Neuronal stem cell (in vitro differentiated cells): Measurements from ENCODE around the gene TUBA3D.
"Not testable (repeated sequence)": the region's sequence is repeated elsewhere in the genome, so short reads cannot be mapped to it uniquely, and the experiment has no call there.

ENCODE experiments used
- DNase-seq: peaks from one replicate; pipeline ENCODE4 v3.0.0-alpha.2; 2013; ENCODE audit warnings: low spot score
- H2AFZ ChIP-seq: one replicate; pipeline ENCODE4 v1.6.1; 2013; ENCODE audit warnings: mild to moderate bottlenecking, low read length, inconsistent platforms
- H2AK5ac ChIP-seq: 2 replicates; pipeline ENCODE4 v1.6.1; 2013; ENCODE audit warnings: low read depth, mild to moderate bottlenecking, inconsistent platforms, low read length, moderate library complexity, mixed read lengths
- H2BK120ac ChIP-seq: 2 replicates; pipeline ENCODE4 v1.6.1; 2013; ENCODE audit warnings: low read depth, mild to moderate bottlenecking, inconsistent platforms, low read length, moderate library complexity, mixed read lengths
- H2BK12ac ChIP-seq: one replicate; pipeline ENCODE4 v1.6.1; 2013; ENCODE audit warnings: low read length, inconsistent platforms
- H2BK15ac ChIP-seq: 2 replicates; pipeline ENCODE4 v1.6.1; 2013; ENCODE audit warnings: mild to moderate bottlenecking, low read length, inconsistent platforms, mixed read lengths
- H2BK5ac ChIP-seq: one replicate; pipeline ENCODE4 v1.6.1; 2013; ENCODE audit warnings: inconsistent platforms, mild to moderate bottlenecking, low read length, moderate library complexity
- H3K14ac ChIP-seq: one replicate; pipeline ENCODE4 v1.6.1; 2013; ENCODE audit warnings: low read length, inconsistent platforms
- H3K18ac ChIP-seq: 2 replicates; pipeline ENCODE4 v1.6.1; 2013; ENCODE audit warnings: low read length, inconsistent platforms
- H3K23ac ChIP-seq: 2 replicates; pipeline ENCODE4 v1.6.1; 2013; ENCODE audit warnings: low read depth, mild to moderate bottlenecking, mixed read lengths, low read length, inconsistent platforms; ENCODE audit not compliant: poor library complexity
- H3K27ac ChIP-seq: replicated peaks from 3 replicates; pipeline ENCODE4 v1.5.1; 2013; ENCODE audit warnings: low read length, inconsistent platforms
- H3K27me3 ChIP-seq, 3 experiments: 2 replicates each; pipeline ENCODE4 v1.6.1; 2013; ENCODE audit warnings: low read length in 3 of 3, mild to moderate bottlenecking in 2 of 3, inconsistent platforms in 1 of 3, low read depth in 1 of 3, mixed read lengths in 1 of 3, moderate library complexity in 1 of 3; ENCODE audit not compliant: control insufficient read depth in 3 of 3, insufficient read depth in 3 of 3
- H3K36me3 ChIP-seq, 2 donors: replicated peaks in 1 of 2; 2 replicates each; pipeline ENCODE4 v1.6.1; 2013; ENCODE audit warnings: low read length in 2 of 2; ENCODE audit not compliant: control insufficient read depth in 2 of 2, insufficient read depth in 2 of 2
- H3K4ac ChIP-seq: 2 replicates; pipeline ENCODE4 v1.6.1; 2013; ENCODE audit warnings: inconsistent platforms, mild to moderate bottlenecking, low read length, moderate library complexity
- H3K4me1 ChIP-seq, 2 donors: 1 replicate in 1 of 2; 2 replicates in 1 of 2; pipeline ENCODE4 v1.6.1; 2013; ENCODE audit warnings: low read length in 2 of 2, low read depth in 1 of 2; ENCODE audit not compliant: control insufficient read depth in 2 of 2, insufficient read depth in 1 of 2
- H3K4me2 ChIP-seq: one replicate; pipeline ENCODE4 v1.6.1; 2013; ENCODE audit warnings: mild to moderate bottlenecking, low read length, inconsistent platforms; ENCODE audit not compliant: insufficient read depth, poor library complexity, severe bottlenecking
- H3K4me3 ChIP-seq, 2 donors: 2 replicates each; pipeline ENCODE4 v1.5.1; 2013; ENCODE audit warnings: low read length in 2 of 2, mild to moderate bottlenecking in 2 of 2, inconsistent platforms in 1 of 2, moderate library complexity in 1 of 2
- H3K79me1 ChIP-seq: one replicate; pipeline ENCODE4 v1.6.1; 2013; ENCODE audit warnings: low read depth, mild to moderate bottlenecking, inconsistent platforms, low read length, moderate library complexity
- H3K9ac ChIP-seq: one replicate; pipeline ENCODE4 v1.6.1; 2013; ENCODE audit warnings: mild to moderate bottlenecking, low read depth, low read length, inconsistent platforms; ENCODE audit not compliant: poor library complexity
- H3K9me3 ChIP-seq, 2 donors: replicated peaks in 1 of 2; 2 replicates each; pipeline versions ENCODE3 to v1.6.1; 2013; ENCODE audit warnings: low read length in 2 of 2, mild to moderate bottlenecking in 2 of 2, inconsistent platforms in 1 of 2, low read depth in 1 of 2, mixed read lengths in 1 of 2, moderate library complexity in 1 of 2; ENCODE audit not compliant: control insufficient read depth in 2 of 2, insufficient read depth in 1 of 2
- H4K8ac ChIP-seq: one replicate; pipeline ENCODE4 v1.6.1; 2013; ENCODE audit warnings: low read depth, mild to moderate bottlenecking, inconsistent platforms, low read length, moderate library complexity
- H4K91ac ChIP-seq: one replicate; pipeline ENCODE4 v1.6.1; 2013; ENCODE audit warnings: low read length, low read depth, mild to moderate bottlenecking, inconsistent platforms; ENCODE audit not compliant: poor library complexity
- WGBS, 2 donors: extraction: QIAGEN DNeasy Blood & Tissue Kit; methylation state at CpG; one replicate each; pipeline ENCODE4 v1.1.7; 2013; ENCODE audit warnings: missing lambda C conversion rate in 2 of 2, mixed read lengths in 1 of 2; ENCODE audit not compliant: insufficient read length in 2 of 2, insufficient replicate concordance in 1 of 2; ENCODE audit errors: extremely low coverage in 2 of 2; 5-methylcytosine and 5-hydroxymethylcytosine counted together

TUBA3D gene

GRCh38 chr2:131515235-131515634 lies 39.3 kb downstream of the TUBA3D start:
- not testable (repeated sequence) for H3K4ac ChIP-seq, H2BK12ac ChIP-seq, H4K91ac ChIP-seq, H2BK15ac ChIP-seq, H3K4me1 ChIP-seq, H3K18ac ChIP-seq, H3K4me3 ChIP-seq, H3K27ac ChIP-seq, H4K8ac ChIP-seq, H2BK5ac ChIP-seq, H3K79me1 ChIP-seq, H3K23ac ChIP-seq, H3K4me2 ChIP-seq, H2BK120ac ChIP-seq, H2AK5ac ChIP-seq, H2AFZ ChIP-seq, DNase-seq, H3K9me3 ChIP-seq, H3K14ac ChIP-seq, H3K27me3 ChIP-seq
- peaks cover 11 to 39% of the 10 kb centered on the region in 2 donors for H3K36me3 ChIP-seq
- H3K9ac ChIP-seq, result peak overlapping the region; percentile 4
- WGBS, 2 donors, result no CpG with 5 or more reads among the region's 14 CpGs

- Histone ChIP-seq H3K36me3 (peaks cover 11 to 43% of the 10 kb centered on the region in 2 donors), H3K27ac (no peak overlapping the region), H2BK12ac (no peak overlapping the region), H2AFZ (no peak overlapping the region), H3K9ac (no peak overlapping the region), H3K14ac (no peak overlapping the region), H3K27me3 (no peaks in the 10 kb centered on the region), H3K4me1 (no peaks in the 10 kb centered on the region), H3K9me3 (no peaks in the 10 kb centered on the region), H3K23ac (no peak overlapping the region), H3K79me1 (peaks cover 2% of the 10 kb centered on the region), H2BK15ac (no peak overlapping the region), H3K4me3 (no peak overlapping the region), H2BK5ac (no peak overlapping the region), H3K4me2 (no peak overlapping the region), H3K18ac (no peak overlapping the region), H3K4ac (no peak overlapping the region), H4K91ac (no peak overlapping the region), H2AK5ac (no peak overlapping the region), H4K8ac (no peak overlapping the region), H2BK120ac (no peak overlapping the region)
- no peak for DNase-seq
- WGBS, 2 donors, result no CpG with 5 or more reads among the region's 10 CpGs
Observed at GRCh38 chr2:131516011-131516410, 40.1 kb downstream of the TUBA3D start.

GRCh38 chr2:131516621-131517020 lies 40.7 kb downstream of the TUBA3D start:
- H2AK5ac ChIP-seq, H2AFZ ChIP-seq, H3K18ac ChIP-seq, H2BK15ac ChIP-seq, H3K14ac ChIP-seq, H3K4me3 ChIP-seq, H3K4me1 ChIP-seq, H3K9me3 ChIP-seq, DNase-seq, H3K9ac ChIP-seq, H4K91ac ChIP-seq, H2BK120ac ChIP-seq, H3K79me1 ChIP-seq, H4K8ac ChIP-seq, H2BK12ac ChIP-seq, H3K4ac ChIP-seq, H3K27me3 ChIP-seq, H3K23ac ChIP-seq, H3K4me2 ChIP-seq, H3K27ac ChIP-seq: not testable (repeated sequence)
- H2BK5ac ChIP-seq, result peak overlapping the region; percentile 24
- WGBS, 2 donors, result no CpG with 5 or more reads among the region's 11 CpGs
- H3K36me3 ChIP-seq, result peaks cover 12 to 44% of the 10 kb centered on the region in 2 donors

- Histone ChIP-seq H3K9me3 (no peaks in the 10 kb centered on the region), H3K9ac (no peak overlapping the region), H3K23ac (no peak overlapping the region), H4K91ac (no peak overlapping the region), H4K8ac (no peak overlapping the region), H3K36me3 (peaks cover 13 to 49% of the 10 kb centered on the region in 2 donors), H3K4me3 (no peak overlapping the region), H2BK5ac (peak overlapping the region; percentile 66), H3K4ac (no peak overlapping the region), H2AFZ (no peak overlapping the region), H2BK120ac (no peak overlapping the region), H3K27me3 (no peaks in the 10 kb centered on the region), H3K4me2 (no peak overlapping the region), H2BK12ac (no peak overlapping the region), H3K79me1 (peaks cover 2% of the 10 kb centered on the region), H3K4me1 (no peaks in the 10 kb centered on the region), H3K18ac (no peak overlapping the region), H3K27ac (no peak overlapping the region), H2AK5ac (no peak overlapping the region), H2BK15ac (no peak overlapping the region), H3K14ac (no peak overlapping the region)
- WGBS, 2 donors, result no CpG with 5 or more reads among the region's 17 CpGs
- no peak for DNase-seq
Observed at GRCh38 chr2:131517106-131517831, 41.4 kb downstream of the TUBA3D start.
